ENCODE measurements around the gene CSTPP1. TPM values are rescaled to one million over a fixed set of nuclear protein-coding genes. Genes with fewer than 3 reads are reported as not detected.

Gene CSTPP1
- polyA plus RNA-seq, 1 donor (not counting 4 experiments of a cell fraction or from before 2014, with no cell fraction given) = 20.0 TPM

- no peaks in the 10 kb centered on the region for H3K27me3 ChIP-seq (ENCODE audit: control insufficient read depth, extremely low read depth, insufficient read depth, low read length)
- no peak overlapping the region for H2AFZ ChIP-seq (ENCODE audit: control insufficient read depth, low read length)
- TF ChIP-seq CTCF (optimal IDR thresholded peaks at IDR 0.05 in 1 of 3, IDR thresholded peaks at IDR 0.05 in 1 of 3, conservative IDR thresholded peaks at IDR 0.05 in 1 of 3; ENCODE audit: extremely low read depth in 1 of 3, insufficient read depth in 2 of 3, low read length in 3 of 3) = no peak
- H3K9me1 ChIP-seq (ENCODE audit: control insufficient read depth, extremely low read depth, insufficient read depth, low read length) = no peaks in the 10 kb centered on the region
- H3K27ac ChIP-seq (ENCODE audit: control insufficient read depth, insufficient read depth, low read length) = no peak overlapping the region
- peaks cover 30 to 35% of the 10 kb centered on the region in 2 experiments for H3K36me3 ChIP-seq (ENCODE audit: control insufficient read depth in 2 of 2, extremely low read depth in 1 of 2, insufficient read depth in 2 of 2, low read length in 2 of 2)
- dilution Hi-C loops (cut with MboI; ENCODE audit: extremely low pct_ligation_motif_present, low sequenced_read_pairs) = no loop called here
- H3K79me2 ChIP-seq (ENCODE audit: control insufficient read depth, insufficient read depth, low read length) = peaks cover 48% of the 10 kb centered on the region
- FAIRE-seq (no peak), DNase-seq (ENCODE audit: low read depth, low spot score) (no peak)
- H4K20me1 ChIP-seq (ENCODE audit: control insufficient read depth, extremely low read depth, insufficient read depth, low read length) = peaks cover 1% of the 10 kb centered on the region
- H3K4me1 ChIP-seq (ENCODE audit: control insufficient read depth, extremely low read depth, insufficient read depth, low read length) = peaks cover 20% of the 10 kb centered on the region
- no peak overlapping the region for H3K4me3 ChIP-seq (ENCODE audit: control insufficient read depth in 2 of 3, extremely low read depth in 1 of 3, insufficient read depth in 2 of 3, low read depth in 1 of 3, low read length in 3 of 3)
- H3K4me2 ChIP-seq (ENCODE audit: control insufficient read depth, extremely low read depth, insufficient read depth, low read depth, low read length) = no peak overlapping the region
- no peaks in the 10 kb centered on the region for H3K9me3 ChIP-seq (ENCODE audit: control insufficient read depth, low read depth, low read length)
- no peak overlapping the region for H3K9ac ChIP-seq (ENCODE audit: control insufficient read depth, extremely low read depth, insufficient read depth, low read length)
Observed at GRCh38 chr11:47178316-47178715, 241.8 kb downstream of the CSTPP1 start.

- no peak overlapping the region for H3K4me3 ChIP-seq (ENCODE audit: control insufficient read depth in 2 of 3, extremely low read depth in 1 of 3, insufficient read depth in 2 of 3, low read depth in 1 of 3, low read length in 3 of 3)
- H3K9ac ChIP-seq (ENCODE audit: control insufficient read depth, extremely low read depth, insufficient read depth, low read length) = no peak overlapping the region
- dilution Hi-C loops (cut with MboI; ENCODE audit: extremely low pct_ligation_motif_present, low sequenced_read_pairs) = no loop called here
- H3K9me3 ChIP-seq (ENCODE audit: control insufficient read depth, low read depth, low read length) = no peaks in the 10 kb centered on the region
- peaks cover 47% of the 10 kb centered on the region for H3K79me2 ChIP-seq (ENCODE audit: control insufficient read depth, insufficient read depth, low read length)
- H2AFZ ChIP-seq (ENCODE audit: control insufficient read depth, low read length) = no peak overlapping the region
- peaks cover 28 to 29% of the 10 kb centered on the region in 2 experiments for H3K36me3 ChIP-seq (ENCODE audit: control insufficient read depth in 2 of 2, extremely low read depth in 1 of 2, insufficient read depth in 2 of 2, low read length in 2 of 2)
- no peaks in the 10 kb centered on the region for H3K9me1 ChIP-seq (ENCODE audit: control insufficient read depth, extremely low read depth, insufficient read depth, low read length)
- H3K27ac ChIP-seq (ENCODE audit: control insufficient read depth, insufficient read depth, low read length) = no peak overlapping the region
- H4K20me1 ChIP-seq (ENCODE audit: control insufficient read depth, extremely low read depth, insufficient read depth, low read length) = no peaks in the 10 kb centered on the region
- H3K27me3 ChIP-seq (ENCODE audit: control insufficient read depth, extremely low read depth, insufficient read depth, low read length) = no peaks in the 10 kb centered on the region
- TF ChIP-seq CTCF (optimal IDR thresholded peaks at IDR 0.05 in 1 of 3, IDR thresholded peaks at IDR 0.05 in 1 of 3, conservative IDR thresholded peaks at IDR 0.05 in 1 of 3; ENCODE audit: extremely low read depth in 1 of 3, insufficient read depth in 2 of 3, low read length in 3 of 3) = no peak
- TF ChIP-seq EZH2 (IDR thresholded peaks at IDR 0.05; ENCODE audit: low read length) = no peak
- DNase-seq (ENCODE audit: low read depth, low spot score) (no peak), FAIRE-seq (no peak)
- H3K4me1 ChIP-seq (ENCODE audit: control insufficient read depth, extremely low read depth, insufficient read depth, low read length) = peaks cover 20% of the 10 kb centered on the region
- no peak overlapping the region for H3K4me2 ChIP-seq (ENCODE audit: control insufficient read depth, extremely low read depth, insufficient read depth, low read depth, low read length)
Observed at GRCh38 chr11:47178737-47179654, 242.4 kb downstream of the CSTPP1 start.
